Progenitor cell of endocrine pancreas (in vitro differentiated cells): ENCODE data around the gene TSC22D2. TPM values are rescaled to one million over a fixed set of nuclear protein-coding genes. Genes with fewer than 3 reads are reported as not detected.

Experiments
- DNase-seq: peaks from one replicate; pipeline ENCODE4 v3.0.0; 2021; ENCODE audit warnings: low spot score; ENCODE audit not compliant: unreplicated experiment
- H3K27ac Mint-ChIP-seq: 2 replicates; pipeline ENCODE4 v1.8.0; 2021; ENCODE audit warnings: mild to moderate bottlenecking, moderate library complexity, mixed read lengths
- H3K27me3 Mint-ChIP-seq: 2 replicates; pipeline ENCODE4 v1.8.0; 2021; ENCODE audit warnings: mixed read lengths
- H3K36me3 Mint-ChIP-seq: 2 replicates; pipeline ENCODE4 v1.8.0; 2022; ENCODE audit warnings: mixed read lengths; ENCODE audit not compliant: insufficient read depth
- H3K4me1 Mint-ChIP-seq: 2 replicates; pipeline ENCODE4 v1.8.0; 2021; ENCODE audit warnings: low read depth, mixed read lengths
- H3K4me3 Mint-ChIP-seq: 2 replicates; pipeline ENCODE4 v1.8.0; 2021; ENCODE audit warnings: low read depth, mild to moderate bottlenecking, moderate library complexity, mixed read lengths
- H3K9me3 Mint-ChIP-seq: 2 replicates; pipeline ENCODE4 v1.8.0; 2021; ENCODE audit warnings: low read depth, mixed read lengths
- long read RNA-seq: library from polyadenylated mRNA; unstranded; transcript quantifications from one replicate; pipeline ENCODE4 v2.0.0, GENCODE V29; 2020
- total RNA-seq: library from RNA; stranded (reverse); gene quantifications from 2 replicates; pipeline ENCODE4 v1.2.1, GENCODE V29; 2021
- TF ChIP-seq, protein P1 (sequence below): fragments of 200-600 bp; sonication (generic); IDR thresholded peaks from one replicate; pipeline ENCODE4 v1.5.0; 2021; ENCODE audit warnings: antibody characterized with exemption, mild to moderate bottlenecking; ENCODE audit not compliant: unreplicated experiment

Gene TSC22D2
- 31.9 and 35.5 TPM in 2 replicates for total RNA-seq
- long read RNA-seq, partial matches to known transcripts: 6 of 11 reads
- long read RNA-seq, other reads (novel, unspliced or antisense): 4 of 11 reads

GRCh38 chr3:150408221-150409124 is at the start of gene TSC22D2:
TSS of gene TSC22D2 (plus strand) at chr3:150408298. CDS start at chr3:150409351, 1,053 bp downstream.
- H3K4me3 Mint-ChIP-seq: peak within 1 kb of the TSS; percentile 95

GRCh38 chr3:150359381-150359780 is 48.7 kb upstream of the TSC22D2 start:
- Mint-ChIP-seq H3K4me3 (no peak overlapping the region), H3K27me3 (no peaks in the 10 kb centered on the region), H3K9me3 (no peaks in the 10 kb centered on the region), H3K4me1 (no peaks in the 10 kb centered on the region), H3K36me3 (no peaks in the 10 kb centered on the region), H3K27ac (no peak overlapping the region)
- TF ChIP-seq, protein P1, sequence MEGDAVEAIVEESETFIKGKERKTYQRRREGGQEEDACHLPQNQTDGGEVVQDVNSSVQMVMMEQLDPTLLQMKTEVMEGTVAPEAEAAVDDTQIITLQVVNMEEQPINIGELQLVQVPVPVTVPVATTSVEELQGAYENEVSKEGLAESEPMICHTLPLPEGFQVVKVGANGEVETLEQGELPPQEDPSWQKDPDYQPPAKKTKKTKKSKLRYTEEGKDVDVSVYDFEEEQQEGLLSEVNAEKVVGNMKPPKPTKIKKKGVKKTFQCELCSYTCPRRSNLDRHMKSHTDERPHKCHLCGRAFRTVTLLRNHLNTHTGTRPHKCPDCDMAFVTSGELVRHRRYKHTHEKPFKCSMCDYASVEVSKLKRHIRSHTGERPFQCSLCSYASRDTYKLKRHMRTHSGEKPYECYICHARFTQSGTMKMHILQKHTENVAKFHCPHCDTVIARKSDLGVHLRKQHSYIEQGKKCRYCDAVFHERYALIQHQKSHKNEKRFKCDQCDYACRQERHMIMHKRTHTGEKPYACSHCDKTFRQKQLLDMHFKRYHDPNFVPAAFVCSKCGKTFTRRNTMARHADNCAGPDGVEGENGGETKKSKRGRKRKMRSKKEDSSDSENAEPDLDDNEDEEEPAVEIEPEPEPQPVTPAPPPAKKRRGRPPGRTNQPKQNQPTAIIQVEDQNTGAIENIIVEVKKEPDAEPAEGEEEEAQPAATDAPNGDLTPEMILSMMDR: no peak
- no peak for DNase-seq

More at GRCh38 chr3:150408221-150409124, at the start of gene TSC22D2:
- Mint-ChIP-seq H3K27ac (peak within 1 kb of the TSS; percentile 99), H3K9me3 (no peaks in the 10 kb centered on the region), H3K27me3 (no peaks in the 10 kb centered on the region), H3K36me3 (peaks cover 1% of the 10 kb centered on the region), H3K4me1 (peaks cover 27% of the 10 kb centered on the region)
- DNase-seq: peak; percentile 92
- TF ChIP-seq, protein P1: peak; percentile 32

DNA sequence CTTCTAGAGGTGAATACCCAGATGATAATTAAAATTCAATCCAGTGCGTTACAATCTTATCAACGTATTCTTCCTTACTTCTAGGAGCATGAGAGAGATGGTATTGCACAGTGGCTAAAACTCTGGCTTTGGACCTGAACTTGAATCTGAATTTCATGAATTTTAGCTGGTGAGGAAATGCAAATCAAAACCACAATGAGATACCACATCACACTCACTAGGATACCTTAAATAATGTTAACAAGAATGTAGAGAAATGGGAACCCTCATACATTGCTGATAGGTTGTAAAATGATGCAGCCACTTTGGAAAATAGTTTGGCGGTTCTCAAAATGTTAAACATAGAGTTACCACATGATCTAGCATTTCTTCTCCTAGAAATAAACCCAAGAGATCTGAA is 47.1 kb upstream of the TSC22D2 start:
- no peaks in the 10 kb centered on the region for H3K9me3 Mint-ChIP-seq
- H3K27ac Mint-ChIP-seq: no peak overlapping the region
- H3K36me3 Mint-ChIP-seq: no peaks in the 10 kb centered on the region
- H3K27me3 Mint-ChIP-seq: no peaks in the 10 kb centered on the region
- H3K4me3 Mint-ChIP-seq: no peak overlapping the region
- DNase-seq: no peak
- TF ChIP-seq, protein P1: no peak
- no peaks in the 10 kb centered on the region for H3K4me1 Mint-ChIP-seq

GRCh38 chr3:150362515-150363302 is 45.4 kb upstream of the TSC22D2 start:
- Mint-ChIP-seq H3K4me1 (no peaks in the 10 kb centered on the region), H3K27me3 (no peaks in the 10 kb centered on the region), H3K27ac (no peak overlapping the region), H3K36me3 (no peaks in the 10 kb centered on the region), H3K4me3 (no peak overlapping the region), H3K9me3 (no peaks in the 10 kb centered on the region)
- no peak for DNase-seq
- TF ChIP-seq, protein P1: no peak

DNA sequence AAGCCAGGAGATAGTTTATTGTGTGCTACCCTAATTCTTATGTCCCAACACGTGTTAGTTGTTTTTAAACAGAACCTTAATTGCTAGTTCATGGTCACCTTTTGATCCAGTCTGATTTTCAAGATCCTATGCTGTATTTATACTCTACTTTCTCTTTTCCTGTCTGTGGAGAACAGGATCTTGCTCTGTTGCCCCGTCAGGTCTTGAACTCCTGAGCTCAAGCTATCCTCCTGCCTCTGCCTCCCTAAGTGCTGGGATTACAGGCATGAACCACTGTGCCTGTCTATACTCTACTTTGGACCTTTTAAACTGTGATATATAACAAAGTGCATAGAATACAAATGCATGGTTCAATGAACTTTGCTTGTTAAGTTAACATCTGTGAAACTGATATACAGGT is 44.7 kb upstream of the TSC22D2 start:
- Mint-ChIP-seq H3K27ac (peak overlapping the region; percentile 79), H3K4me1 (no peaks in the 10 kb centered on the region), H3K36me3 (no peaks in the 10 kb centered on the region), H3K27me3 (no peaks in the 10 kb centered on the region), H3K9me3 (no peaks in the 10 kb centered on the region), H3K4me3 (no peak overlapping the region)
- TF ChIP-seq, protein P1: no peak
- DNase-seq: no peak
